GM18505 (cell line): ENCODE measurements around the gene PFKFB3.
"Not testable (repeated sequence)": the region's sequence is repeated elsewhere in the genome, so short reads cannot be mapped to it uniquely, and the experiment has no call there.

Source experiments
- ATAC-seq: cut with Tn5 transposase; IDR thresholded peaks from one replicate; pipeline ENCODE4 v1.9.1; 2021; ENCODE audit not compliant: unreplicated experiment
- POLR2A ChIP-seq: IDR thresholded peaks from 4 replicates; pipeline ENCODE4 v1.6.1; 2011; ENCODE audit warnings: borderline replicate concordance; ENCODE audit not compliant: insufficient read depth, insufficient read length; ENCODE audit errors: extremely low read depth

The PFKFB3 gene

GRCh38 chr10:6185039-6185716 lies 17.6 kb upstream of the PFKFB3 start:
- TF ChIP-seq POLR2A: no peak
- no peak for ATAC-seq

DNA sequence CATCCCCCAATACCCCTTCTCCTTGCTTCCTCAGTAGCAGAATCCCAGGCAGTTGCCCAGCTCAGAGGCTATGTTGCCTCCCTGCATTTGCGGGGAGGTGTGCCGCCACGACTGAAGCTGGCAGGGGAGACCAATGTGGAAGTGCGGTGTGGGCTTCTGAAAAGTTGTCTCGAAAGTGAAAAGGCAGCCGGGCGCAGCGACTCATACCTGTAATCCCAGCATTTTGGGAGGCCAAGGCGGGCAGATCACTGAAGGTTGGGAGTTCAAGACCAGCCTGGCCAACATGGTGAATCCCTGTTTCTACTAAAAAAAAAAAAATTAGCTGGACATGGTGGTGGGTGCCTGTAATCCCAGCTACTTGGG lies 15.9 kb upstream of the PFKFB3 start:
- no peak for TF ChIP-seq POLR2A
- no peak for ATAC-seq

DNA sequence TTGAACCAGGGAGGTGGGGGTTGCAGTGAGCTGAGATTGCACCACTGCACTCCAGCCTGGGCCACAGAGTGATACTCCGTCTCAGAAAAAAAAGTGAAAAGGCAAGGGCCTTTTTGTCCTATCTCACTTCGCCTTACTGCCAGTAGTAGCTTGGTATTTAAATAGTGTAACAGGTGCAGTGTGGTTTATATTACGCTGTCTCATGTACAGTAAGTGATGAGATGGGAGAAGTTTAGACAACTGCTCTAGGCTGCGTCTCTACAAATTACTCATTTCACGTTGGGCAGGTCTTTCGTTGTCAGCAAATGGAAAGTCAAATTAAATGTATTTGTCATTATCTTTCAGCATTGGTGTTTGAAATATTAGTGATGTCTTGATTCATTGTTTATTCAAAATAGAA lies 15.5 kb upstream of the PFKFB3 start:
- ATAC-seq: no peak
- TF ChIP-seq POLR2A: no peak

GRCh38 chr10:6190033-6190432 lies 12.7 kb upstream of the PFKFB3 start:
- ATAC-seq: not testable (repeated sequence)

DNA sequence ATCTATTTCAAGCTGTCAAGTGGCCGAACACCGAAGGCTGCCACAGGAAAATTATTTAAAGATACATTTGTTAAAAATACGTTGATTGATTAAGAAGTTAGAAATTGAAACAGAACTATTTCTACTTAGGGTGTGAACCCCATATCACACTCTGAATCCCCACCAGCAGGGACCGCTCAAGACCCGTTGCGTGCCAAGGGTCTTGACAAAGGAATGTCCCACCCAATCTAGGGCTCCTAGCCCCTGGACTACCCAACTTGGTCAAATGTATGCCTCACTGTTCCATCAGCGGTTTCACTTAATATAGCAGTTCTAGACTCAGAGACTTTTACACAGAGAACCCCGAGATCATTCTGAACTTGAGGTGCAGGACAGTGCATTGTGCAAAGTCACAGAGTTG lies 11.6 kb upstream of the PFKFB3 start:
- no peak for ATAC-seq
- no peak for TF ChIP-seq POLR2A

- TF ChIP-seq POLR2A: no peak
- ATAC-seq: no peak
Observed at GRCh38 chr10:6191569-6191968, 11.2 kb upstream of the PFKFB3 start.

DNA sequence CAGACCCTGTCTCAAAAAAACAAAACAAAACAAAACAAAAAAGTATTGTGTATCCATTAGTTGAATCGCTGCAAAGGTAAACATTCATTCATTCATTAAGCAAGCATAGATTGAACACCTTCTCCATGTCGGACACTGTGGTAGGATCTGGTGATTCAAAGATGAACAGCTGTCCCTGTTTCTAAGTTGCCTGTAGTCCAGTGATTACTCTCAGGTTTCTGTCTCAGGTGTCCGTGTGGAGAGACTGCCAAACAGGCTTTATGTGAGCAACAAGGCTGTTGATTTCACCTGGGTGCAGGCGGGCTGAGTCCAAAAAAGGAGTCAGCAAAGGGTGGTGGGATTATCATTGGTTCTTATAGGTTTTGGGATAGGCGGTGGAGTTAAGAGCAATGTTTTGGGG lies 9.4 kb upstream of the PFKFB3 start:
- ATAC-seq: not testable (repeated sequence)

GRCh38 chr10:6194311-6194710 lies 8.4 kb upstream of the PFKFB3 start:
- no peak for TF ChIP-seq POLR2A
- ATAC-seq: no peak

DNA sequence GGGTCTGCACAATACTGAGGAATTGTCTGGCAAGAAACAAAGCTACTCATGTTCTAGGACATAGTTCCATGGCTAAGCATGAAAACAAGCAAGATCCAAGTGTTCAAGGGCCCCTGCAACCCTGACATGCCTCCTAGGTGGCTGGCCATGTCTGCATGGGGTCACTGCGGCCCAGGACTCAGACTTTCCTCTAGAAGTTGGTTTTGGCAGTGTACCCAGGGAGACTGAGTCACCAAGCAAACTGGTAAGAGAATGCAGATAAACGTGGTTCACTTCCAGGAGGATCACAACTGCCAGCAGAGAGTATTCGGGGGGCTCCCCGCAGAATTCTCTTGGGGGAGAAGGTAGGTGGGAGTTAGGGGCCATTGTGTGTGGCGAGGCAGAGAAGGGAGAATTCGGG lies 7.4 kb upstream of the PFKFB3 start:
- no peak for TF ChIP-seq POLR2A
- ATAC-seq: no peak

DNA sequence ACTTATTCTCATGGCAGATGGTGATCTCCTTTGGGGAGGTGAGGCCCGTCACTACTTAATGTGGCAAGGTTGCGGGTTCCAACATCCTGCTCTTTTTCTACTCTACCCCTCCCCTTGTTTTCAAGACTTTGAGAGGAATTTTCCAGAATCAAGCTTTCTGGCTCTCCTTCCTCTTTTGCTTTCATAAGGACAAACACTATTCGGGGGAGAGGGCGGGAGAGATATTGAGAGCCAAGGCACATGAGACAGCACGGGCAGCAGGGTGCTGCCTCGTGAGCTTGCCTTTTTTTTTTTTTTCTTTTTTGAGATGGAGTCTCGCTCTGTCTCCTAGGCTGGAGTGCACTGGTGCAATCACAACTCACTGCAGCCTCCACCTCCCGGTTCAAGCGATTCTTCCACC lies 6.9 kb upstream of the PFKFB3 start:
- no peak for ATAC-seq
- TF ChIP-seq POLR2A: no peak

DNA sequence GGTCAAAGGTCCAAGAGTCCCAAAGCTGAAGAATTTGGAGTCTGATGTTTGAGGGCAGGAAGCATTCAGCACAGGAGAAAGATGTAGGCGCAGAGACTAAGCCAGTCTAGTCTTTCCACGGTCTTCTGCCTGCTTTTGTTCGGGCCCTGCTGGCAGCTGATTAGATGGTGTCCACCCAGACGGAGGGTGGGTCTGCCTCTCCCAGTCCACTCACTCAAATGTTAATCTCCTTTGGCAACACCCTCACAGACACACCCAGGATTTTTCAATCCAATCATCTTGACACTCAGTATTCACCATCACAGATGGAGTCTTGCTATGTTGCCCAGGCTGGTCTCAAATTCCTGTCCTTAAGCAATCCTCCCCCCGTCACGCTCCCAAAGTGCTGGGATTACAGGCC lies 6.2 kb upstream of the PFKFB3 start:
- ATAC-seq: not testable (repeated sequence)

- ATAC-seq: no peak
- TF ChIP-seq POLR2A: no peak
Observed at GRCh38 chr10:6197321-6197720, 5.4 kb upstream of the PFKFB3 start.

GRCh38 chr10:6198171-6198570 lies 4.6 kb upstream of the PFKFB3 start:
- TF ChIP-seq POLR2A: no peak
- ATAC-seq: no peak

DNA sequence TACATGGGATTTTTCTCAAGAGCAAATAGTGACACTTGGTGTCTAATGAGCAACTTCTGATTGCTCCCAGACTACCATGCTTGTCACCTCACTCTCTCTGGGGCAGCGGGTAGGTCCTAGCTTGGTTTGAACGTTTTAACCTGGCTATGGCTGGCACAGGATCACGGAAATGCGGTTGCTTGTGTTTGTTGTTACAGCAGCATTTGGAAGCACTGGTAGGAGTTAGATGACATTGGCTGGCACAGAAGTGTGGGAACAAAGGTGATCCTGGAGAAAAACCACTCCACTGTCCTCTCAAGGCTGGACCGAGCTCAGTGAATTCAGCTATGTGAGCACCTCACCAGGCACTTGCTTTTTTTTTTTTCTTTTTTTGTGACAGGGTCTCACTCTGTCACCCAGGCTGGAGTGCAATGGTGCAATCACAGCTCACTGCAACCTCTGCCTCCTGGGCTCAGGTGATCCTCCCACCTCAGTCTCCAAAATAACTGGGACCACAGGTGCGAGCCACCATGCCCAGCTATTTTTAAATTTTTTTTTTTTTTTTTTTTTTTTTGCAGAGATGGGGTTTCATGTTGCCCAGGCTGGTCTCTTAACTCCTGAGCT lies 3.5 kb upstream of the PFKFB3 start:
- no peak for TF ChIP-seq POLR2A
- ATAC-seq: no peak

GRCh38 chr10:6200440-6200733 lies 2.3 kb upstream of the PFKFB3 start:
- no peak for TF ChIP-seq POLR2A
- no peak for ATAC-seq
